ENCODE data around the gene COMMD7. TPM values are rescaled to one million over a fixed set of nuclear protein-coding genes. Genes with fewer than 3 reads are reported as not detected.

COMMD7 gene
- polyA plus RNA-seq, 1 donor from 2014 or later = 35.6 TPM

- Histone ChIP-seq H3K4me2 (ENCODE audit: low read length) (no peak overlapping the region), H3K27me3 (ENCODE audit: insufficient read depth, low read depth, low read length) (peaks cover 9% of the 10 kb centered on the region), H4K20me1 (ENCODE audit: insufficient read depth) (no peaks in the 10 kb centered on the region), H3F3A (ENCODE audit: insufficient read depth, low read length, poor library complexity, severe bottlenecking) (no peaks in the 10 kb centered on the region), H3K36me3 (ENCODE audit: insufficient read depth, low read length) (no peaks in the 10 kb centered on the region), H3K9me2 (ENCODE audit: insufficient read depth, low read length) (no peaks in the 10 kb centered on the region), H3K9me3 (ENCODE audit: low read length) (no peaks in the 10 kb centered on the region), H2AFZ (ENCODE audit: low read depth, low read length) (peak overlapping the region; percentile 19), H3K79me2 (replicated peaks; ENCODE audit: insufficient read depth, low read length) (peaks cover 5% of the 10 kb centered on the region), H3K4me3 (ENCODE audit: low read length) (peak overlapping the region; percentile 77), H3K9ac (ENCODE audit: low read length) (peak overlapping the region; percentile 69), H3K27ac (ENCODE audit: low read length) (no peak overlapping the region)
- TF ChIP-seq EP300 (conservative IDR thresholded peaks at IDR 0.05; ENCODE audit: poor library complexity, severe bottlenecking) (no peak), REST (IDR thresholded peaks at IDR 0.05; ENCODE audit: borderline replicate concordance) (no peak), MXI1 (conservative IDR thresholded peaks at IDR 0.05; ENCODE audit: poor library complexity, severe bottlenecking) (no peak), POLR2AphosphoS5 (IDR thresholded peaks at IDR 0.05) (no peak), EZH2 (IDR thresholded peaks at IDR 0.05; ENCODE audit: borderline replicate concordance, insufficient read depth, low read length, poor library complexity, severe bottlenecking) (no peak)
Observed at GRCh38 chr20:32762754-32763201, 19.5 kb upstream of the COMMD7 start.

GRCh38 chr20:32761831-32762753, 18.8 kb upstream of the COMMD7 start, which contains the start of gene DNMT3B:
Gene DNMT3B (plus strand): TSS chr20:32762385. CDS start chr20:32780324, 17,939 bp downstream.
- Histone ChIP-seq H3K9me2 (ENCODE audit: insufficient read depth, low read length) (no peaks in the 10 kb centered on the region), H3K4me3 (ENCODE audit: low read length) (peak within 1 kb of the TSS; percentile 77), H3K27me3 (ENCODE audit: insufficient read depth, low read depth, low read length) (peaks cover 9% of the 10 kb centered on the region), H3K9ac (ENCODE audit: low read length) (peak within 1 kb of the TSS; percentile 69), H3K27ac (ENCODE audit: low read length) (no peak within 1 kb of the TSS), H3K36me3 (ENCODE audit: insufficient read depth, low read length) (no peaks in the 10 kb centered on the region), H3K9me3 (ENCODE audit: low read length) (no peaks in the 10 kb centered on the region), H3F3A (ENCODE audit: insufficient read depth, low read length, poor library complexity, severe bottlenecking) (no peaks in the 10 kb centered on the region), H4K20me1 (ENCODE audit: insufficient read depth) (no peaks in the 10 kb centered on the region), H3K4me2 (ENCODE audit: low read length) (peak within 1 kb of the TSS; percentile 39), H2AFZ (ENCODE audit: low read depth, low read length) (peak within 1 kb of the TSS; percentile 19), H3K79me2 (replicated peaks; ENCODE audit: insufficient read depth, low read length) (peaks cover 5% of the 10 kb centered on the region)
- TF ChIP-seq CTCF (IDR thresholded peaks at IDR 0.05; ENCODE audit: poor library complexity, severe bottlenecking) = peak; percentile 41
- TF ChIP-seq MXI1 (conservative IDR thresholded peaks at IDR 0.05; ENCODE audit: poor library complexity, severe bottlenecking) = peak; percentile 42
- TF ChIP-seq EP300 (conservative IDR thresholded peaks at IDR 0.05; ENCODE audit: poor library complexity, severe bottlenecking) = peak; percentile 34
- TF ChIP-seq TAF1 (IDR thresholded peaks at IDR 0.05; ENCODE audit: low read depth) = peak; percentile 27
- peak; percentile 20 for TF ChIP-seq SMC3 (conservative IDR thresholded peaks at IDR 0.05; ENCODE audit: poor library complexity)
- no peak for TF ChIP-seq EZH2 (IDR thresholded peaks at IDR 0.05; ENCODE audit: borderline replicate concordance, insufficient read depth, low read length, poor library complexity, severe bottlenecking)
- no peak for TF ChIP-seq REST (IDR thresholded peaks at IDR 0.05; ENCODE audit: borderline replicate concordance)
- TF ChIP-seq POLR2AphosphoS5 (IDR thresholded peaks at IDR 0.05) = no peak
- peak; percentile 28 for TF ChIP-seq RAD21 (conservative IDR thresholded peaks at IDR 0.05)

All from neural cell (in vitro differentiated cells).